HPDE6-E6E7 (cell line): ENCODE measurements around the gene ATP5PD.

ENCODE experiments used
- DNase-seq: peaks from one replicate; pipeline ENCODE4 v3.0.0; 2011; ENCODE audit warnings: missing footprints; ENCODE audit errors: extremely low spot score

Gene ATP5PD

GRCh38 chr17:75046407-75047289 lies at the start of gene ATP5PD, which contains the start of gene KCTD2:
Gene ATP5PD, minus strand, starts transcription at chr17:75046969. Its CDS starts 4,319 bp downstream, at chr17:75042650.
Gene KCTD2, plus strand, starts transcription at chr17:75047225. Its CDS starts 26 bp downstream, at chr17:75047251.
- DNase-seq = peak; percentile 97

- peak; percentile 96 for DNase-seq
Measured at GRCh38 chr17:75096082-75096625, 49.4 kb upstream of the ATP5PD start.

GRCh38 chr17:75094871-75095399 lies 48.2 kb upstream of the ATP5PD start:
- DNase-seq = no peak

- no peak for DNase-seq
Measured at GRCh38 chr17:75093548-75094158, 46.9 kb upstream of the ATP5PD start.

GRCh38 chr17:75091855-75092327 lies 45.1 kb upstream of the ATP5PD start:
- no peak for DNase-seq

GRCh38 chr17:75090871-75091854 lies 44.4 kb upstream of the ATP5PD start:
- DNase-seq = no peak

- DNase-seq = peak; percentile 58
Measured at GRCh38 chr17:75088465-75089417, 42.0 kb upstream of the ATP5PD start.

GRCh38 chr17:75087558-75088453 lies 41.0 kb upstream of the ATP5PD start, which contains the start of gene SLC16A5:
Gene SLC16A5, plus strand, starts transcription at chr17:75087954. Its CDS starts 5,683 bp downstream, at chr17:75093637.
- DNase-seq = peak; percentile 92

- no peak for DNase-seq
Measured at GRCh38 chr17:75087182-75087557, 40.4 kb upstream of the ATP5PD start.

GRCh38 chr17:75086496-75087181 lies 39.9 kb upstream of the ATP5PD start:
- DNase-seq = no peak

GRCh38 chr17:75084039-75084660 lies 37.4 kb upstream of the ATP5PD start:
- DNase-seq = no peak

- no peak for DNase-seq
Measured at GRCh38 chr17:75082683-75083082, 35.9 kb upstream of the ATP5PD start.

GRCh38 chr17:75081611-75082540 lies 35.1 kb upstream of the ATP5PD start:
- DNase-seq = no peak

- DNase-seq = no peak
Measured at GRCh38 chr17:75079023-75079373, 32.2 kb upstream of the ATP5PD start.

- DNase-seq = peak; percentile 68
Measured at GRCh38 chr17:75078284-75079022, 31.7 kb upstream of the ATP5PD start.
